ENCODE data around the gene PRKG2.

DNA sequence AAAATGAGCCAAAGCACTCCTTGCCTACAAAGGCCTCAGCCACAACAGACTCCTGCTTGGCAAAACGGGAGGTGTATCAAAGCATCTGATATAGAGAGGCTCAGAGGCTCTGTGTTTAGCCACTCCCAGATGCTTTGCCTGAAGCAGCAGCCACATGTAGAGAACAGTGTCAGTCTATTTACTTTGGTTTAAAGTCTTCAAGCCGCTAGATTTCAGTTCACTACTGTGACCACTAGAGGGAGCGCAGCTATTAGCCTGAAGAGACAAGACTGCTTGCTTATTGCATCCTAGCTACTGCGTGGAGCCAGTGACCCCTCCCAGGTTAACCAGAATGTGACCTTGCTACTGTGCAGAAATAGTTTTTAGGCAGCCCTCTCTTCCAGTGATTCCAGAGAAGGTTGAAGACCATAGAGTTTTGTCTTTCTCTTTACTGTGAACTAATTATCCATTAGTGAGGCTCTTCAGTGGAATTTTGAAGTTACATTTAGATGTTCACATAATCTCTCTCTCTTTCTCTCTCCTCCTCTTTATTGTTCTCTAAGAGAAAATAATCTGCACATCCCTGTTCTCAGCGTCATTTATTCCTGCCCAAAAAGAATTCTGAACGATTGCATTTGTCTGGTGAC is 145.2 kb downstream of the PRKG2 start:
- TF ChIP-seq, protein P1, sequence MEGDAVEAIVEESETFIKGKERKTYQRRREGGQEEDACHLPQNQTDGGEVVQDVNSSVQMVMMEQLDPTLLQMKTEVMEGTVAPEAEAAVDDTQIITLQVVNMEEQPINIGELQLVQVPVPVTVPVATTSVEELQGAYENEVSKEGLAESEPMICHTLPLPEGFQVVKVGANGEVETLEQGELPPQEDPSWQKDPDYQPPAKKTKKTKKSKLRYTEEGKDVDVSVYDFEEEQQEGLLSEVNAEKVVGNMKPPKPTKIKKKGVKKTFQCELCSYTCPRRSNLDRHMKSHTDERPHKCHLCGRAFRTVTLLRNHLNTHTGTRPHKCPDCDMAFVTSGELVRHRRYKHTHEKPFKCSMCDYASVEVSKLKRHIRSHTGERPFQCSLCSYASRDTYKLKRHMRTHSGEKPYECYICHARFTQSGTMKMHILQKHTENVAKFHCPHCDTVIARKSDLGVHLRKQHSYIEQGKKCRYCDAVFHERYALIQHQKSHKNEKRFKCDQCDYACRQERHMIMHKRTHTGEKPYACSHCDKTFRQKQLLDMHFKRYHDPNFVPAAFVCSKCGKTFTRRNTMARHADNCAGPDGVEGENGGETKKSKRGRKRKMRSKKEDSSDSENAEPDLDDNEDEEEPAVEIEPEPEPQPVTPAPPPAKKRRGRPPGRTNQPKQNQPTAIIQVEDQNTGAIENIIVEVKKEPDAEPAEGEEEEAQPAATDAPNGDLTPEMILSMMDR (IDR thresholded peaks at IDR 0.05; ENCODE audit: extremely low read depth in 1 of 2, insufficient read depth in 1 of 2, low read depth in 1 of 2, low read length in 2 of 2): peak; percentile 78 to 88
- TF ChIP-seq FOS (IDR thresholded peaks at IDR 0.05; ENCODE audit: borderline replicate concordance, insufficient read depth, low read length) (no peak), POLR2AphosphoS5 (IDR thresholded peaks at IDR 0.05; ENCODE audit: insufficient read depth, low read depth, low read length) (no peak), GATA2 (IDR thresholded peaks at IDR 0.05; ENCODE audit: insufficient read depth, insufficient read length, low read depth, low read length) (no peak), POLR2A (IDR thresholded peaks at IDR 0.05; ENCODE audit: low read depth, low read length) (no peak), EZH2 (IDR thresholded peaks at IDR 0.05; ENCODE audit: borderline replicate concordance, low read depth, low read length, severe bottlenecking) (no peak)
- TF ChIP-seq, protein P2, sequence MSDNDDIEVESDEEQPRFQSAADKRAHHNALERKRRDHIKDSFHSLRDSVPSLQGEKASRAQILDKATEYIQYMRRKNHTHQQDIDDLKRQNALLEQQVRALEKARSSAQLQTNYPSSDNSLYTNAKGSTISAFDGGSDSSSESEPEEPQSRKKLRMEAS (IDR thresholded peaks at IDR 0.05; ENCODE audit: insufficient read depth, insufficient read length): no peak

Measured in endothelial cell of umbilical vein (primary cell).